ENCODE measurements around the gene AMBP. TPM values are rescaled to one million over a fixed set of nuclear protein-coding genes. Genes with fewer than 3 reads are reported as not detected.

The AMBP gene
- total and polyA plus RNA-seq, 2 of the 13 experiments (the other 11 are each of a cell fraction or from before 2014, with no cell fraction given), result 1,510 to 2,580 TPM

GRCh38 chr9:114117614-114117995, 39.5 kb upstream of the AMBP start (continued):
- TF ChIP-seq SNAPC4 (CRISPR knock-in tag; IDR thresholded peaks at IDR 0.05) (no peak), RBM39 (IDR thresholded peaks at IDR 0.05; ENCODE audit: low read depth, low read length, poor library complexity, severe bottlenecking) (no peak), ZBTB37 (CRISPR knock-in tag; IDR thresholded peaks at IDR 0.05) (no peak), ZNF275 (CRISPR knock-in tag; IDR thresholded peaks at IDR 0.05; ENCODE audit: borderline replicate concordance) (no peak), TCF12 (IDR thresholded peaks at IDR 0.05) (no peak), TCF12 (CRISPR knock-in tag; IDR thresholded peaks at IDR 0.05) (no peak), NFYB (CRISPR knock-in tag; IDR thresholded peaks at IDR 0.05) (no peak), JUND (CRISPR knock-in tag; IDR thresholded peaks at IDR 0.05) (no peak), DMTF1 (CRISPR knock-in tag; IDR thresholded peaks at IDR 0.05) (no peak), NKX3-1 (CRISPR knock-in tag; IDR thresholded peaks at IDR 0.05) (no peak), RFXANK (CRISPR knock-in tag; IDR thresholded peaks at IDR 0.05) (no peak), ZNF740 (CRISPR knock-in tag; IDR thresholded peaks at IDR 0.05) (peak; percentile 66; the same call in 1 of the 2 replicates), MED8 (CRISPR knock-in tag; IDR thresholded peaks at IDR 0.05; ENCODE audit: insufficient replicate concordance) (no peak), SMARCC2 (IDR thresholded peaks at IDR 0.05) (no peak), SOX5 (CRISPR knock-in tag; IDR thresholded peaks at IDR 0.05; ENCODE audit: borderline replicate concordance) (peak; percentile 89), SKIL (CRISPR knock-in tag; IDR thresholded peaks at IDR 0.05; ENCODE audit: borderline replicate concordance) (no peak), THAP8 (CRISPR knock-in tag; IDR thresholded peaks at IDR 0.05; ENCODE audit: borderline replicate concordance) (no peak), POLR2A (IDR thresholded peaks at IDR 0.05; ENCODE audit: insufficient read depth in 1 of 2, low read depth in 2 of 2, low read length in 2 of 2) (no peak)
